ENCODE measurements around the gene CHMP1B. TPM values are rescaled to one million over a fixed set of nuclear protein-coding genes. Genes with fewer than 3 reads are reported as not detected.

The CHMP1B gene
- total RNA-seq, 1 experiment from 2014 or later: 38.7 TPM

DNA sequence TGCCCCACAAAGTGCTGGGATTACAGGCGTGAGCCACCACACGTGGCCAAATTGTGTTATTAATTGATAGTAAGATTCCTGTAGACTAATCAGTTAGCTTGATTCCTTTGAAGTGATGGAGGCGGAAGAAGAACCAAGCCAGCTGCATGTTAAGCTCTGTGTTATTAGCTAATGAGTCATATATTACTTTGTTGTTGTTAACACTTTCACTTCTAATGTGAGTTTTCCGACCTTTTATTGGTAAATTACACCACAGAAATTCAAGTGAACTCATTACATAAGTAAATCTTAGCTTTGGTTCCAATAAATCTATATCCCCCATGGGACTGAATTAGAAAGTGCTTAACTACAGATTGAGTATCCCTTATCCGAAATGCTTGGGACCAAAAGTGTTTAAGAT, 20.3 kb downstream of the CHMP1B start:
- Histone ChIP-seq H3K56ac (ENCODE audit: insufficient read length, low read depth, low read length) (no peak overlapping the region), H4K8ac (replicated peaks; ENCODE audit: insufficient read length, low read depth, low read length) (no peak overlapping the region), H3K23me2 (ENCODE audit: insufficient read length, low read depth, low read length, poor library complexity, severe bottlenecking) (no peaks in the 10 kb centered on the region), H2BK5ac (ENCODE audit: insufficient read length, low read length) (no peak overlapping the region), H2AK5ac (ENCODE audit: insufficient read length, low read length) (no peak overlapping the region), H3K9me3 (ENCODE audit: control insufficient read depth, low read depth, low read length) (no peaks in the 10 kb centered on the region), H3K4ac (ENCODE audit: low read depth, low read length) (no peak overlapping the region), H3K18ac (ENCODE audit: insufficient read length, low read depth, low read length) (no peak overlapping the region), H4K5ac (ENCODE audit: insufficient read length, low read depth, low read length) (no peak overlapping the region), H3K14ac (ENCODE audit: insufficient read depth, low read length) (no peak overlapping the region), H2BK20ac (ENCODE audit: low read depth, low read length, poor library complexity, severe bottlenecking) (no peak overlapping the region), H4K91ac (ENCODE audit: insufficient read length, low read depth, low read length) (no peak overlapping the region), H3K9ac (ENCODE audit: extremely low read depth, insufficient read length, low read length) (no peak overlapping the region), H3T11ph (ENCODE audit: low read length) (no peak overlapping the region), H2BK12ac (ENCODE audit: insufficient read length, low read depth, low read length) (no peak overlapping the region), H3K27me3 (ENCODE audit: insufficient read depth, low read length) (no peaks in the 10 kb centered on the region), H2BK120ac (ENCODE audit: low read depth, low read length, poor library complexity, severe bottlenecking) (no peak overlapping the region), H3K27ac (ENCODE audit: insufficient read length, low read depth, low read length) (no peak overlapping the region), H3K23ac (ENCODE audit: insufficient read length, low read depth, low read length) (no peak overlapping the region), H2BK15ac (ENCODE audit: low read depth, low read length) (no peak overlapping the region), H3K4me1 (ENCODE audit: insufficient read depth, low read length) (peaks cover 4% of the 10 kb centered on the region), H3K79me1 (ENCODE audit: insufficient read depth, low read depth, low read length, poor library complexity, severe bottlenecking) (no peaks in the 10 kb centered on the region), H2AFZ (ENCODE audit: low read length) (no peak overlapping the region), H3K79me2 (ENCODE audit: insufficient read depth, low read length) (no peaks in the 10 kb centered on the region), H3K4me2 (ENCODE audit: insufficient read depth, insufficient read length, low read length) (no peak overlapping the region), H4K20me1 (ENCODE audit: control insufficient read depth, insufficient read depth, insufficient read length) (no peaks in the 10 kb centered on the region)
- Mint-ChIP-seq H3K27me3 (ENCODE audit: low read depth) (no peaks in the 10 kb centered on the region), H3K27ac (no peak overlapping the region; a peak in 1 of 7 replicates), H3K9me3 (peaks cover 3% of the 10 kb centered on the region in 2 experiments; a peak in 3 of 5 replicates), H3K4me3 (no peak overlapping the region), H3K4me1 (peaks cover 7 to 8% of the 10 kb centered on the region in 2 experiments), H3K36me3 (ENCODE audit: insufficient read depth in 1 of 3, low read depth in 3 of 3) (peaks cover 24 to 53% (median 37%) of the 10 kb centered on the region in 3 experiments)
- TF ChIP-seq, protein P1, sequence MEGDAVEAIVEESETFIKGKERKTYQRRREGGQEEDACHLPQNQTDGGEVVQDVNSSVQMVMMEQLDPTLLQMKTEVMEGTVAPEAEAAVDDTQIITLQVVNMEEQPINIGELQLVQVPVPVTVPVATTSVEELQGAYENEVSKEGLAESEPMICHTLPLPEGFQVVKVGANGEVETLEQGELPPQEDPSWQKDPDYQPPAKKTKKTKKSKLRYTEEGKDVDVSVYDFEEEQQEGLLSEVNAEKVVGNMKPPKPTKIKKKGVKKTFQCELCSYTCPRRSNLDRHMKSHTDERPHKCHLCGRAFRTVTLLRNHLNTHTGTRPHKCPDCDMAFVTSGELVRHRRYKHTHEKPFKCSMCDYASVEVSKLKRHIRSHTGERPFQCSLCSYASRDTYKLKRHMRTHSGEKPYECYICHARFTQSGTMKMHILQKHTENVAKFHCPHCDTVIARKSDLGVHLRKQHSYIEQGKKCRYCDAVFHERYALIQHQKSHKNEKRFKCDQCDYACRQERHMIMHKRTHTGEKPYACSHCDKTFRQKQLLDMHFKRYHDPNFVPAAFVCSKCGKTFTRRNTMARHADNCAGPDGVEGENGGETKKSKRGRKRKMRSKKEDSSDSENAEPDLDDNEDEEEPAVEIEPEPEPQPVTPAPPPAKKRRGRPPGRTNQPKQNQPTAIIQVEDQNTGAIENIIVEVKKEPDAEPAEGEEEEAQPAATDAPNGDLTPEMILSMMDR (conservative IDR thresholded peaks at IDR 0.05): no peak
- no CpG with 5 or more reads among the region's 5 CpGs for WGBS (ENCODE audit: extremely low coverage, insufficient read length, low lambda C conversion rate)
- DNase-seq: no peak
